Parathyroid adenoma (tissue), 2 donors: ENCODE data around the gene USP10.

Experiments used
- H2AFZ ChIP-seq: fragments of 300-600 bp; sonication (generic); one replicate; pipeline ENCODE4 v1.7.0; 2017; ENCODE audit warnings: antibody characterized with exemption, mild to moderate bottlenecking
- H3K27ac ChIP-seq: fragments of 300-600 bp; sonication (generic); one replicate; pipeline ENCODE4 v1.7.0; 2017
- H3K27me3 ChIP-seq: fragments of 300-600 bp; sonication (generic); one replicate; pipeline ENCODE4 v1.7.0; 2017; ENCODE audit warnings: low read length; ENCODE audit not compliant: control insufficient read depth, insufficient read depth
- H3K36me3 ChIP-seq: fragments of 300-600 bp; sonication (generic); one replicate; pipeline ENCODE4 v1.7.0; 2017; ENCODE audit warnings: low read length; ENCODE audit not compliant: control insufficient read depth, insufficient read depth
- H3K4me1 ChIP-seq: fragments of 300-600 bp; sonication (generic); one replicate; pipeline ENCODE4 v1.7.0; 2017; ENCODE audit warnings: control low read depth
- H3K4me2 ChIP-seq: fragments of 300-600 bp; sonication (generic); one replicate; pipeline ENCODE4 v1.7.0; 2017; ENCODE audit warnings: low read length
- H3K4me3 ChIP-seq: fragments of 300-600 bp; sonication (generic); one replicate; pipeline ENCODE4 v1.7.0; 2017; ENCODE audit warnings: low read depth, low read length
- H3K79me2 ChIP-seq: fragments of 300-600 bp; sonication (generic); one replicate; pipeline ENCODE4 v1.7.0; 2017; ENCODE audit warnings: control low read depth
- H3K9ac ChIP-seq: fragments of 300-600 bp; sonication (generic); one replicate; pipeline ENCODE4 v1.7.0; 2017; ENCODE audit warnings: mild to moderate bottlenecking
- H3K9me3 ChIP-seq: fragments of 300-600 bp; sonication (generic); one replicate; pipeline ENCODE4 v1.7.0; 2017; ENCODE audit warnings: low read length; ENCODE audit not compliant: control insufficient read depth
- TF ChIP-seq, protein P1 (sequence below): fragments of 300-600 bp; sonication (generic); IDR thresholded peaks from one replicate; pipeline ENCODE4 v1.7.0; 2017; ENCODE audit warnings: antibody characterized with exemption, mild to moderate bottlenecking
- donor health status: primary hyperparathyroidism.

Gene USP10

DNA sequence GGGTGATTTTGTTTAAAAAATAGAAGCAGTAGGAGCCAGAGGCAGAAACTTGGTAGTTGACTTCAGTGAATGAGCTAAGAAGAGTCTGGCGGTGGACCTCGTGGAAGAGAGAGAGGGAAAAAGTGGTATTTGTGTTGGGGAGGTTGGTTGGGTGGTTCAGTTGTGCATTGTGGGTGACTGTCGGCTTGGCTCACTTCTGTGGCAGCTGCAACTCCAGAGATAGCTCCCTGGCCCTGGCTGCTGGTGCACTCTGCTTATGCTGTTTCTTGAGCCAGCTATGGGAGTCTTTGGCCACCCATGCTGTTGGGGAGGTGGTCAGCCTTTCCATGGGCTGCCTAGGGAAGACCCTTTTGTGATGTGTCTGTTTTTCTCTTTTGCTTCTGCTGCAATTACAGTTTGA is 69.6 kb downstream of the USP10 start:
- H3K4me3 ChIP-seq, result no peak overlapping the region
- no peaks in the 10 kb centered on the region for H3K36me3 ChIP-seq
- no peaks in the 10 kb centered on the region for H3K27me3 ChIP-seq
- no peak overlapping the region for H3K9ac ChIP-seq
- TF ChIP-seq, protein P1, sequence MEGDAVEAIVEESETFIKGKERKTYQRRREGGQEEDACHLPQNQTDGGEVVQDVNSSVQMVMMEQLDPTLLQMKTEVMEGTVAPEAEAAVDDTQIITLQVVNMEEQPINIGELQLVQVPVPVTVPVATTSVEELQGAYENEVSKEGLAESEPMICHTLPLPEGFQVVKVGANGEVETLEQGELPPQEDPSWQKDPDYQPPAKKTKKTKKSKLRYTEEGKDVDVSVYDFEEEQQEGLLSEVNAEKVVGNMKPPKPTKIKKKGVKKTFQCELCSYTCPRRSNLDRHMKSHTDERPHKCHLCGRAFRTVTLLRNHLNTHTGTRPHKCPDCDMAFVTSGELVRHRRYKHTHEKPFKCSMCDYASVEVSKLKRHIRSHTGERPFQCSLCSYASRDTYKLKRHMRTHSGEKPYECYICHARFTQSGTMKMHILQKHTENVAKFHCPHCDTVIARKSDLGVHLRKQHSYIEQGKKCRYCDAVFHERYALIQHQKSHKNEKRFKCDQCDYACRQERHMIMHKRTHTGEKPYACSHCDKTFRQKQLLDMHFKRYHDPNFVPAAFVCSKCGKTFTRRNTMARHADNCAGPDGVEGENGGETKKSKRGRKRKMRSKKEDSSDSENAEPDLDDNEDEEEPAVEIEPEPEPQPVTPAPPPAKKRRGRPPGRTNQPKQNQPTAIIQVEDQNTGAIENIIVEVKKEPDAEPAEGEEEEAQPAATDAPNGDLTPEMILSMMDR, result no peak
- H3K4me1 ChIP-seq, result no peaks in the 10 kb centered on the region
- no peak overlapping the region for H3K27ac ChIP-seq
- no peaks in the 10 kb centered on the region for H3K9me3 ChIP-seq
- no peak overlapping the region for H3K4me2 ChIP-seq
- no peaks in the 10 kb centered on the region for H3K79me2 ChIP-seq
- H2AFZ ChIP-seq, result no peak overlapping the region

DNA sequence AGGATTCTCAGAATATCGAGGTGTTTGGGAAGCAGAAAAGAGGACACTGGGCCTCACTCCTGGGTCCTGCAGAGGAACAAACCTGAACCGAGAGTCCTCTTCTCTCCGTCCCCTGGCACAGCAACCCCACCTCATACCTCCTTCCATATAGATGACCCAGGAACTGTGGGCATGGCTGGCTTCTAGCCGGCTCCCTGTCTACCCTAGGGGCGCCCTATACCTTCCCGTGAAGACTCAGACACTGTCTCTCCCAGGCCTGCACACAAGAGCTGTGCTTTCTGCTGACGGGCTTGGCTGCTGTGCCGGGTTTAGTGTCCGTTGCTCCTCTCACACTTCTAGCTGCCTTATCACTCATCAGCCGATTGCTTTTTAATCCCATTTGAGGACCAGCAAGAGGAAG is 73.5 kb downstream of the USP10 start:
- no peak overlapping the region for H2AFZ ChIP-seq
- H3K4me3 ChIP-seq, result no peak overlapping the region
- no peaks in the 10 kb centered on the region for H3K79me2 ChIP-seq
- H3K9ac ChIP-seq, result no peak overlapping the region
- TF ChIP-seq, protein P1, result no peak
- H3K27me3 ChIP-seq, result no peaks in the 10 kb centered on the region
- H3K27ac ChIP-seq, result no peak overlapping the region
- H3K4me2 ChIP-seq, result no peak overlapping the region
- H3K4me1 ChIP-seq, result no peaks in the 10 kb centered on the region
- no peaks in the 10 kb centered on the region for H3K36me3 ChIP-seq
- H3K9me3 ChIP-seq, result no peaks in the 10 kb centered on the region

DNA sequence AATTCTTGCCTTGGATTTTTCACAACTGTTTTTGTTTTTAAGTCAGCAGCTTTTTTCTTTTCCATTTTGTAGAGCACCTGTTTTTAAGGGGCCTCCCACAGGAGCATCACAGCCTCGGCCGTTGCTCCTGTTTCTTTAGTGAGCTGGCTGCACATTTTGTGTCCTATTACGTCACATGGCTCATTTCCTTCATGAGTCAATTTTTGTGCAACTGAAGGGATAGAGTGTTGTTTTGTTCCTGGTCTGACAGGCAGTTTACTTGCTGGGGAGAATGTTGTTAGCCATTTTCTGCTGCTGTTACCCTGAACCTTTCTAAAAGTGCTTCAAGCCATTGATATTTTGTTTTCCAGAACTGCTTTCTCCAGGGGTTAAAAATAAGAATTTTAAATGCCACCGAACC is 75.0 kb downstream of the USP10 start:
- H2AFZ ChIP-seq, result no peak overlapping the region
- no peak overlapping the region for H3K4me2 ChIP-seq
- TF ChIP-seq, protein P1, result no peak
- no peaks in the 10 kb centered on the region for H3K27me3 ChIP-seq
- no peaks in the 10 kb centered on the region for H3K4me1 ChIP-seq
- H3K4me3 ChIP-seq, result no peak overlapping the region
- H3K9ac ChIP-seq, result no peak overlapping the region
- H3K9me3 ChIP-seq, result no peaks in the 10 kb centered on the region
- H3K27ac ChIP-seq, result no peak overlapping the region
- H3K79me2 ChIP-seq, result no peaks in the 10 kb centered on the region
- no peaks in the 10 kb centered on the region for H3K36me3 ChIP-seq

DNA sequence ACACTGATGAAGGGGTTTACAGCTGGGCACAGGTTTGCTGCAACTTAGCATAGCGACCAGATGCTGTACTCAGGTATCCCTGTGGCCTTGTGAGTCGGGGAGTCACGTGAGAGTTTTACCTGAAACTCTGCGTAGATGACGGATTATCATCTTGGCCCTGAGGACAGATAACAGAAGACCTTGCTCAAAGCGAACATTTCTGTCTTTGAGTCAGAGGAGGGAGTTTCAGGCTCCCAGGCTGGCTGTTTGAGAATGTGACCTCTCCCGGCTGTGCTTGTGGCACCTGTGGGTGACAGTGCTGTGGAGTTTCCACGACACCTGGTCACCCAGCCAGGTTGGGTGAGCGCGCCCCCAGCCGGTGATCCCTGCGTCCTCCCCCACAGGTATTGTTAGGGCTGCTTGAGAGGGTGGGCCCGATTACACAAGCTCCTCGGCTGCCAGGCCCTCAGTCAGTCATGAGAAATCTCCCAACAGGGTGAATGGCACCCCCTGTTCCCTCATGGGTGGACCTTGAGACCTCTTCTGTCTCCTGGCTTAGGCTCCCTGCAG is 75.5 kb downstream of the USP10 start:
- H3K36me3 ChIP-seq, result no peaks in the 10 kb centered on the region
- H2AFZ ChIP-seq, result no peak overlapping the region
- H3K9me3 ChIP-seq, result no peaks in the 10 kb centered on the region
- no peak overlapping the region for H3K9ac ChIP-seq
- no peaks in the 10 kb centered on the region for H3K4me1 ChIP-seq
- TF ChIP-seq, protein P1, result no peak
- no peak overlapping the region for H3K27ac ChIP-seq
- no peak overlapping the region for H3K4me3 ChIP-seq
- no peaks in the 10 kb centered on the region for H3K27me3 ChIP-seq
- no peaks in the 10 kb centered on the region for H3K79me2 ChIP-seq
- no peak overlapping the region for H3K4me2 ChIP-seq

DNA sequence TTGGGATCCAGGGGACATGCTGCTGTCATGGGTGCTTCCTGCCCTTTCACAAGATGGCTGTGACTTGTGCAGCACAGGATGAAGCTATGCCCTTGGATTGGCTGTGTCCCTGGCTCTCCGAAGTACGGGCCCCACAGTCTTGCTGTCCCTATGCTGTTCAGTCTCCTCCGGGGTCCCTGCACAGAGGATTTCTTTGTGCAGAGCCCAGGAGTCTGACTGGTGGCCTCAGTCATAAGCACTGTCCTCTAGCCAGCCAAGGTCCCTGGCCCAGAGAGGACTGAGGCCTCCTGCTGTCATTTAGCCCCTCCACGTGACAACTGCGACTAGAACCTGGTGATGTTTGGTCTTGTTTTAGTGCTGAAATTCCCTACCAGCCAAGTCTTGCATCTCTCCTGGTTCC is 77.6 kb downstream of the USP10 start:
- no peaks in the 10 kb centered on the region for H3K36me3 ChIP-seq
- no peaks in the 10 kb centered on the region for H3K27me3 ChIP-seq
- H3K4me3 ChIP-seq, result no peak overlapping the region
- no peak overlapping the region for H3K27ac ChIP-seq
- H3K79me2 ChIP-seq, result no peaks in the 10 kb centered on the region
- no peaks in the 10 kb centered on the region for H3K9me3 ChIP-seq
- TF ChIP-seq, protein P1, result no peak
- H3K4me2 ChIP-seq, result no peak overlapping the region
- no peak overlapping the region for H2AFZ ChIP-seq
- H3K9ac ChIP-seq, result no peak overlapping the region
- H3K4me1 ChIP-seq, result no peaks in the 10 kb centered on the region
